Vagina (tissue), 2 donors: ENCODE data around the gene CLK2.

ENCODE experiments used
- CTCF ChIP-seq, 3 experiments: fragments of 450-650 bp in 2 of 3; fragments of 200-600 bp in 1 of 3; sonication (generic) in 1 of 3; IDR thresholded peaks; one replicate each; pipeline ENCODE4 v1.5.1; 2017 to 2019; ENCODE audit warnings: antibody characterized with exemption in 3 of 3, mild to moderate bottlenecking in 2 of 3, moderate library complexity in 2 of 3
- POLR2A ChIP-seq, 2 donors: fragments of 450-650 bp; IDR thresholded peaks; one replicate each; pipeline ENCODE4 v1.6.1; 2017; ENCODE audit warnings: antibody characterized with exemption in 2 of 2, mild to moderate bottlenecking in 2 of 2, moderate library complexity in 2 of 2
- POLR2AphosphoS5 ChIP-seq, 2 donors: sonication (generic); formaldehyde crosslinking; IDR thresholded peaks; one replicate each; pipeline ENCODE4 v1.9.0; 2017; ENCODE audit warnings: antibody characterized with exemption in 2 of 2, mild to moderate bottlenecking in 2 of 2, low read depth in 1 of 2; ENCODE audit not compliant: insufficient read depth in 1 of 2

GRCh38 chr1:155269381-155269780, 3.9 kb downstream of the CLK2 start:
- no peak for TF ChIP-seq CTCF (IDR thresholded peaks at IDR 0.05)
- TF ChIP-seq POLR2AphosphoS5 (IDR thresholded peaks at IDR 0.05; ENCODE audit: insufficient read depth in 1 of 2, low read depth in 1 of 2) = no peak
- TF ChIP-seq POLR2A (IDR thresholded peaks at IDR 0.05) = no peak
